ENCODE data around the gene ZBTB24.

DNA sequence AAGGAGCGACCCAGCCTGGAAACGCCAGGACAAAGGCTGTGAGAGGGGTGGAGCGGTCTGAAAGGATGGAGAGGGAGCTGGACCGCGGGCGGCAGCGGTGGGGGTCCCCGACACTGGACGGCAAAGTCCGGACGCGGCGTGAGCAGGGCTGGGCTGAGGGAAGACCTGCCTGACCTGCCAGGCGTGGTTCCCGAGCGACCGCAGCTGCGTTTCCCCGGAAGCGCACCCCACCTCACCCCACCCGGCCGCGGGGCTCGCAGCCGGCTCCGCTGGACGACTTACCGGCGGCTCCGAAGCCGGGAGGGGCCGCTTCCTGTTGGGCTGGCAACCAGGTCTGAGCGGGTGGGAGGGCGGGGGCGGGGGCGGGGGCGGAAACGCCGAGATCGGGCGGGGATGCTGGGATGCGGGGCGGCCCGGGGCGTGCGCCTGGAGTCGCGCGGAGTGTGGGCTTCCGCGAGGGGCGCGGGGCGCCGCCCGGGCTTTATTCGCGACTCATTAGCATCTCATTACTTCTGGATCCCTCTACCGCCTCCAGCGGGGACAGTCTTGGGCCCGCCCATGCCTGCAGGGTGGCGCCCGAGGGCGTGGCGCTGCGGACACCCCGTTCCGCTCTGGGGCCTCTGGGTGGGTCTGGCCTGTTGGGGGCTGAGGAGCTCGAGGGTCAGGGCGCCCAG is 27.4 kb downstream of the ZBTB24 start, which contains the start of gene MICAL1:
- no peak for TF ChIP-seq SMC3 (IDR thresholded peaks at IDR 0.05)
- TF ChIP-seq, protein P1, sequence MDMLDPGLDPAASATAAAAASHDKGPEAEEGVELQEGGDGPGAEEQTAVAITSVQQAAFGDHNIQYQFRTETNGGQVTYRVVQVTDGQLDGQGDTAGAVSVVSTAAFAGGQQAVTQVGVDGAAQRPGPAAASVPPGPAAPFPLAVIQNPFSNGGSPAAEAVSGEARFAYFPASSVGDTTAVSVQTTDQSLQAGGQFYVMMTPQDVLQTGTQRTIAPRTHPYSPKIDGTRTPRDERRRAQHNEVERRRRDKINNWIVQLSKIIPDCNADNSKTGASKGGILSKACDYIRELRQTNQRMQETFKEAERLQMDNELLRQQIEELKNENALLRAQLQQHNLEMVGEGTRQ (IDR thresholded peaks at IDR 0.05): no peak
- TF ChIP-seq CEBPB (IDR thresholded peaks at IDR 0.05): no peak

Measured in A549 (cell line).